Mesendoderm (in vitro differentiated cells): Measurements from ENCODE around the gene MTMR11.

ENCODE experiments used
- DNase-seq: peaks from one replicate; pipeline ENCODE4 v3.0.0; 2013
- H2AK5ac ChIP-seq: 2 replicates; pipeline ENCODE4 v1.6.1; 2013; ENCODE audit warnings: low read length, inconsistent platforms
- H2BK120ac ChIP-seq: 2 replicates; pipeline ENCODE4 v1.6.1; 2013; ENCODE audit warnings: low read depth, mild to moderate bottlenecking, low read length, moderate library complexity, mixed read lengths
- H2BK15ac ChIP-seq: replicated peaks from 2 replicates; pipeline ENCODE4 v1.6.1; 2013; ENCODE audit warnings: low read depth, mild to moderate bottlenecking, moderate library complexity
- H2BK5ac ChIP-seq: 2 replicates; pipeline ENCODE4 v1.6.1; 2013; ENCODE audit warnings: low read length, inconsistent platforms
- H3K18ac ChIP-seq: 2 replicates; pipeline ENCODE4 v1.6.1; 2013; ENCODE audit warnings: mild to moderate bottlenecking, low read length, mixed read lengths
- H3K23ac ChIP-seq: one replicate; pipeline ENCODE4 v1.6.1; 2013; ENCODE audit warnings: low read length
- H3K27ac ChIP-seq: 2 replicates; pipeline ENCODE4 v1.5.1; 2013; ENCODE audit warnings: low read depth, mild to moderate bottlenecking, inconsistent platforms, low read length, moderate library complexity
- H3K27me3 ChIP-seq: 2 replicates; pipeline ENCODE4 v1.6.1; 2013; ENCODE audit warnings: low read length, control low read depth, mild to moderate bottlenecking, inconsistent platforms; ENCODE audit not compliant: insufficient read depth, poor library complexity
- H3K36me3 ChIP-seq: 2 replicates; pipeline ENCODE4 v1.6.1; 2013; ENCODE audit warnings: low read length, inconsistent platforms; ENCODE audit not compliant: control insufficient read depth, insufficient read depth
- H3K4ac ChIP-seq: one replicate; pipeline ENCODE4 v1.6.1; 2013; ENCODE audit warnings: low read depth, mild to moderate bottlenecking, low read length, moderate library complexity
- H3K4me1 ChIP-seq: 2 replicates; pipeline ENCODE4 v1.6.1; 2013; ENCODE audit warnings: low read depth, low read length, inconsistent platforms; ENCODE audit not compliant: control insufficient read depth
- H3K4me2 ChIP-seq: 2 replicates; pipeline ENCODE4 v1.6.1; 2013; ENCODE audit warnings: low read length
- H3K4me3 ChIP-seq: 2 replicates; pipeline ENCODE4 v1.5.1; 2013; ENCODE audit warnings: mild to moderate bottlenecking, low read length
- H3K56ac ChIP-seq: one replicate; pipeline ENCODE4 v1.6.1; 2013; ENCODE audit warnings: low read length
- H3K79me1 ChIP-seq: 2 replicates; pipeline ENCODE4 v1.6.1; 2013; ENCODE audit warnings: low read length, inconsistent platforms
- H3K79me2 ChIP-seq: 2 replicates; pipeline ENCODE4 v1.6.1; 2013; ENCODE audit warnings: mild to moderate bottlenecking, low read length; ENCODE audit not compliant: control insufficient read depth, insufficient read depth
- H3K9ac ChIP-seq: 2 replicates; pipeline ENCODE4 v1.6.1; 2013; ENCODE audit warnings: low read length, inconsistent platforms
- H4K5ac ChIP-seq: one replicate; pipeline ENCODE4 v1.6.1; 2013; ENCODE audit warnings: low read length
- H4K8ac ChIP-seq: one replicate; pipeline ENCODE4 v1.6.1; 2013; ENCODE audit warnings: low read depth, mild to moderate bottlenecking, control low read depth, low read length, moderate library complexity
- WGBS: extraction: QIAGEN DNeasy Blood & Tissue Kit; methylation state at CpG from one replicate; pipeline ENCODE4 v1.1.7; 2013; ENCODE audit warnings: low lambda C conversion rate, missing lambda C conversion rate; ENCODE audit not compliant: insufficient coverage; ENCODE audit errors: extremely low coverage; 5-methylcytosine and 5-hydroxymethylcytosine counted together

The MTMR11 gene

GRCh38 chr1:149972547-149972946 lies 35.9 kb upstream of the MTMR11 start:
- no peak overlapping the region for H3K4me2 ChIP-seq
- H2BK5ac ChIP-seq: no peak overlapping the region
- H3K18ac ChIP-seq: no peak overlapping the region
- no peak overlapping the region for H3K56ac ChIP-seq
- H3K4me1 ChIP-seq: no peaks in the 10 kb centered on the region
- H4K8ac ChIP-seq: no peak overlapping the region
- peaks cover 2% of the 10 kb centered on the region for H3K36me3 ChIP-seq
- H2BK15ac ChIP-seq: no peak overlapping the region
- no peaks in the 10 kb centered on the region for H3K79me1 ChIP-seq
- no peaks in the 10 kb centered on the region for H3K27me3 ChIP-seq
- DNase-seq: no peak
- H2AK5ac ChIP-seq: no peak overlapping the region
- H4K5ac ChIP-seq: no peak overlapping the region
- WGBS: no CpG with 5 or more reads among the region's 2 CpGs
- no peaks in the 10 kb centered on the region for H3K79me2 ChIP-seq
- no peak overlapping the region for H3K23ac ChIP-seq
- no peak overlapping the region for H3K4me3 ChIP-seq
- H3K4ac ChIP-seq: no peak overlapping the region
- no peak overlapping the region for H2BK120ac ChIP-seq
- H3K27ac ChIP-seq: no peak overlapping the region
- H3K9ac ChIP-seq: no peak overlapping the region

GRCh38 chr1:149967646-149968045 lies 31.0 kb upstream of the MTMR11 start:
- Histone ChIP-seq H3K4me2 (no peak overlapping the region), H3K27ac (no peak overlapping the region), H2BK5ac (no peak overlapping the region), H4K8ac (no peak overlapping the region), H3K79me1 (no peaks in the 10 kb centered on the region), H2BK15ac (no peak overlapping the region), H3K36me3 (peaks cover 2% of the 10 kb centered on the region), H3K4me3 (no peak overlapping the region), H3K79me2 (no peaks in the 10 kb centered on the region), H3K9ac (no peak overlapping the region), H3K56ac (no peak overlapping the region), H3K27me3 (no peaks in the 10 kb centered on the region), H2AK5ac (no peak overlapping the region), H3K4ac (no peak overlapping the region), H3K4me1 (no peaks in the 10 kb centered on the region), H3K18ac (no peak overlapping the region), H4K5ac (no peak overlapping the region), H3K23ac (no peak overlapping the region), H2BK120ac (no peak overlapping the region)
- DNase-seq: no peak

GRCh38 chr1:149967041-149967440 lies 30.4 kb upstream of the MTMR11 start:
- peak; percentile 29 for DNase-seq
- Histone ChIP-seq H3K27ac (no peak overlapping the region), H4K8ac (no peak overlapping the region), H3K4ac (no peak overlapping the region), H3K79me2 (no peaks in the 10 kb centered on the region), H2BK120ac (no peak overlapping the region), H2AK5ac (no peak overlapping the region), H3K9ac (no peak overlapping the region), H4K5ac (no peak overlapping the region), H3K4me3 (no peak overlapping the region), H2BK5ac (no peak overlapping the region), H3K4me1 (no peaks in the 10 kb centered on the region), H3K18ac (no peak overlapping the region), H3K36me3 (peaks cover 2% of the 10 kb centered on the region), H3K79me1 (no peaks in the 10 kb centered on the region), H3K27me3 (no peaks in the 10 kb centered on the region), H2BK15ac (no peak overlapping the region), H3K56ac (no peak overlapping the region), H3K4me2 (no peak overlapping the region), H3K23ac (no peak overlapping the region)
- no CpG with 5 or more reads among the region's 3 CpGs for WGBS

GRCh38 chr1:149966405-149966804 lies 29.7 kb upstream of the MTMR11 start:
- peaks cover 2% of the 10 kb centered on the region for H3K36me3 ChIP-seq

GRCh38 chr1:149965440-149965839 lies 28.8 kb upstream of the MTMR11 start:
- H3K18ac ChIP-seq: no peak overlapping the region
- no peak overlapping the region for H3K4me2 ChIP-seq
- H3K4ac ChIP-seq: no peak overlapping the region
- no peak overlapping the region for H3K23ac ChIP-seq
- WGBS: no CpG with 5 or more reads among the region's 3 CpGs
- H3K79me2 ChIP-seq: no peaks in the 10 kb centered on the region
- no peak overlapping the region for H2AK5ac ChIP-seq
- H3K36me3 ChIP-seq: no peaks in the 10 kb centered on the region
- no peak overlapping the region for H3K27ac ChIP-seq
- no peak overlapping the region for H3K56ac ChIP-seq
- H3K9ac ChIP-seq: no peak overlapping the region
- H3K27me3 ChIP-seq: no peaks in the 10 kb centered on the region
- no peak overlapping the region for H4K5ac ChIP-seq
- H4K8ac ChIP-seq: no peak overlapping the region
- no peak overlapping the region for H3K4me3 ChIP-seq
- no peak overlapping the region for H2BK15ac ChIP-seq
- DNase-seq: no peak
- no peak overlapping the region for H2BK120ac ChIP-seq
- no peak overlapping the region for H2BK5ac ChIP-seq
- H3K79me1 ChIP-seq: no peaks in the 10 kb centered on the region
- H3K4me1 ChIP-seq: no peaks in the 10 kb centered on the region

More at GRCh38 chr1:149966405-149966804, 29.7 kb upstream of the MTMR11 start:
- Histone ChIP-seq H2BK120ac (no peak overlapping the region), H2BK15ac (no peak overlapping the region), H3K56ac (no peak overlapping the region), H2BK5ac (no peak overlapping the region), H3K27ac (no peak overlapping the region), H3K23ac (no peak overlapping the region), H3K4me1 (no peaks in the 10 kb centered on the region), H3K79me2 (no peaks in the 10 kb centered on the region), H2AK5ac (no peak overlapping the region), H3K27me3 (no peaks in the 10 kb centered on the region), H3K79me1 (no peaks in the 10 kb centered on the region), H3K4ac (no peak overlapping the region), H4K5ac (no peak overlapping the region), H3K9ac (no peak overlapping the region), H4K8ac (no peak overlapping the region), H3K4me2 (no peak overlapping the region), H3K18ac (no peak overlapping the region), H3K4me3 (no peak overlapping the region)
- no CpG with 5 or more reads among the region's 1 CpG for WGBS
- no peak for DNase-seq

- H3K4me2 ChIP-seq: no peak overlapping the region
- H3K79me1 ChIP-seq: no peaks in the 10 kb centered on the region
- H3K4me1 ChIP-seq: no peaks in the 10 kb centered on the region
- H2BK15ac ChIP-seq: no peak overlapping the region
- H3K27me3 ChIP-seq: no peaks in the 10 kb centered on the region
- no peak overlapping the region for H3K18ac ChIP-seq
- no peak overlapping the region for H3K27ac ChIP-seq
- no peak overlapping the region for H3K56ac ChIP-seq
- peaks cover 3% of the 10 kb centered on the region for H3K36me3 ChIP-seq
- no peak overlapping the region for H3K23ac ChIP-seq
- no CpG with 5 or more reads among the region's 3 CpGs for WGBS
- H3K9ac ChIP-seq: no peak overlapping the region
- H2BK120ac ChIP-seq: no peak overlapping the region
- no peak for DNase-seq
- H2BK5ac ChIP-seq: no peak overlapping the region
- no peak overlapping the region for H3K4me3 ChIP-seq
- no peak overlapping the region for H2AK5ac ChIP-seq
- H3K79me2 ChIP-seq: no peaks in the 10 kb centered on the region
- no peak overlapping the region for H3K4ac ChIP-seq
- H4K5ac ChIP-seq: no peak overlapping the region
- H4K8ac ChIP-seq: no peak overlapping the region
These were observed 26.7 kb upstream of the MTMR11 start for GRCh38 chr1:149963358-149963757.
